Natural killer cell (primary cell): ENCODE results near the gene LINC00632. TPM values are rescaled to one million over a fixed set of nuclear protein-coding genes. Genes with fewer than 3 reads are reported as not detected.

Experiments
- ATAC-seq, 3 donors: fragments of 150-1000 bp in 2 of 3; fragments of 200-7000 bp in 1 of 3; cut with Tn5 transposase; 1 replicate in 1 of 3; 2 replicates in 2 of 3; pipeline ENCODE4 v1.10.0; 2021; ENCODE audit warnings: mild to moderate bottlenecking in 2 of 3, moderate library complexity in 2 of 3
- DNase-seq, 2 donors: peaks; one replicate each; pipeline versions ENCODE4 v3.0.0 to v3.0.0-alpha.2; 2013 to 2021; ENCODE audit warnings: mixed read lengths in 1 of 2
- H3K27ac ChIP-seq: one replicate; pipeline ENCODE4 v1.5.1; 2013; ENCODE audit warnings: mild to moderate bottlenecking, low read length
- H3K27me3 ChIP-seq: one replicate; pipeline ENCODE4 v1.6.1; 2013; ENCODE audit warnings: low read length; ENCODE audit not compliant: control insufficient read depth, insufficient read depth
- H3K36me3 ChIP-seq: one replicate; pipeline ENCODE4 v1.6.1; 2013; ENCODE audit warnings: low read length; ENCODE audit not compliant: control insufficient read depth, insufficient read depth
- H3K4me1 ChIP-seq: one replicate; pipeline ENCODE4 v1.6.1; 2013; ENCODE audit warnings: low read length; ENCODE audit not compliant: control insufficient read depth, insufficient read depth
- H3K4me3 ChIP-seq: one replicate; pipeline ENCODE4 v1.5.1; 2013; ENCODE audit warnings: low read length
- H3K9me3 ChIP-seq: one replicate; pipeline ENCODE4 v1.6.1; 2013; ENCODE audit warnings: low read length; ENCODE audit not compliant: control insufficient read depth, insufficient read depth
- H3K27ac Mint-ChIP-seq, 2 donors: one replicate each; pipeline ENCODE4 v1.8.0; 2022; ENCODE audit warnings: mild to moderate bottlenecking in 2 of 2, mixed read lengths in 2 of 2, moderate library complexity in 1 of 2
- H3K27me3 Mint-ChIP-seq, 2 donors: one replicate each; pipeline ENCODE4 v1.8.0; 2022; ENCODE audit warnings: low read depth in 2 of 2, mixed read lengths in 2 of 2
- H3K36me3 Mint-ChIP-seq: one replicate; pipeline ENCODE4 v1.8.0; 2022; ENCODE audit warnings: mixed read lengths
- H3K4me1 Mint-ChIP-seq, 2 donors: one replicate each; pipeline ENCODE4 v1.8.0; 2022; ENCODE audit warnings: mixed read lengths in 2 of 2
- H3K4me3 Mint-ChIP-seq: one replicate; pipeline ENCODE4 v1.8.0; 2022; ENCODE audit warnings: mild to moderate bottlenecking, moderate library complexity, mixed read lengths
- H3K9me3 Mint-ChIP-seq, 2 donors: one replicate each; pipeline ENCODE4 v1.8.0; 2022; ENCODE audit warnings: mixed read lengths in 2 of 2
- WGBS: methylation state at CpG from one replicate; pipeline ENCODE4 v1.1.7; 2013; ENCODE audit warnings: missing lambda C conversion rate; ENCODE audit not compliant: insufficient coverage; 5-methylcytosine and 5-hydroxymethylcytosine counted together
- intact Hi-C: fragments of 100-400 bp; cut with micrococcal nuclease; formaldehyde crosslinking; loops from one replicate; pipeline ENCODE4 v1.14.2; 2022
- total RNA-seq, 4 donors: library from RNA; stranded (reverse); fragments of 120-200 nt in 1 of 4; gene quantifications; one replicate each; pipeline versions ENCODE4 v1.2.3 to v1.2.4, GENCODE V29; 2013 to 2022
- TF ChIP-seq, protein P1 (sequence below): fragments of 200-600 bp; IDR thresholded peaks from one replicate; pipeline ENCODE4 v1.8.0; 2022; ENCODE audit warnings: antibody characterized with exemption

Gene LINC00632
- total RNA-seq, 3 donors from 2014 or later (not counting 1 experiment from before 2014, with no cell fraction given), result 0.12 to 0.43 (median 0.16) TPM

DNA sequence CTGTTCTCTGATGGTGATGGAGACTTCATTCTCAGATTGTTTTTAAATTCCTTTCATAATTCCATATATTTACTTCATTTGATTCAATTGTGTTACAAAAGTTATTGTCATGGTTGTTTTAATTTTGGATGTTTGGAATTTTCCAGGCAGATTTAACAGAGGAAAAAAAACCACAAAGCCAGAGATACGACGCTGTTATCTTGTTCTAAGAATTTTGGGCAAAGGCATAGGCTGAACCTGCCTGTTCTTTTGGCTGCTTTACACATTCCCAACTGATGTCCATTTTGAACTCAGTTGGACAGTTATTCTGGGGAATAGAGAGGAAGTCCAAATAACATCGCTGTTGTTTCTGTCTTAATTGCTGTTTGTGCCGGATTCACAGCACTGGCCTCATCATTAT lies 65.7 kb downstream of the LINC00632 start:
- H3K27ac ChIP-seq, result no peak overlapping the region
- TF ChIP-seq, protein P1, sequence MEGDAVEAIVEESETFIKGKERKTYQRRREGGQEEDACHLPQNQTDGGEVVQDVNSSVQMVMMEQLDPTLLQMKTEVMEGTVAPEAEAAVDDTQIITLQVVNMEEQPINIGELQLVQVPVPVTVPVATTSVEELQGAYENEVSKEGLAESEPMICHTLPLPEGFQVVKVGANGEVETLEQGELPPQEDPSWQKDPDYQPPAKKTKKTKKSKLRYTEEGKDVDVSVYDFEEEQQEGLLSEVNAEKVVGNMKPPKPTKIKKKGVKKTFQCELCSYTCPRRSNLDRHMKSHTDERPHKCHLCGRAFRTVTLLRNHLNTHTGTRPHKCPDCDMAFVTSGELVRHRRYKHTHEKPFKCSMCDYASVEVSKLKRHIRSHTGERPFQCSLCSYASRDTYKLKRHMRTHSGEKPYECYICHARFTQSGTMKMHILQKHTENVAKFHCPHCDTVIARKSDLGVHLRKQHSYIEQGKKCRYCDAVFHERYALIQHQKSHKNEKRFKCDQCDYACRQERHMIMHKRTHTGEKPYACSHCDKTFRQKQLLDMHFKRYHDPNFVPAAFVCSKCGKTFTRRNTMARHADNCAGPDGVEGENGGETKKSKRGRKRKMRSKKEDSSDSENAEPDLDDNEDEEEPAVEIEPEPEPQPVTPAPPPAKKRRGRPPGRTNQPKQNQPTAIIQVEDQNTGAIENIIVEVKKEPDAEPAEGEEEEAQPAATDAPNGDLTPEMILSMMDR, result no peak
- Mint-ChIP-seq H3K9me3 (no peaks in the 10 kb centered on the region), H3K4me1 (no peaks in the 10 kb centered on the region), H3K4me3 (no peak overlapping the region), H3K27me3 (peaks cover 4 to 11% of the 10 kb centered on the region in 2 donors), H3K36me3 (no peaks in the 10 kb centered on the region), H3K27ac (no peak overlapping the region)
- intact Hi-C loops, result no loop called here
- WGBS, result 100% methylated on average over 4 of the region's 4 CpGs
- DNase-seq (no peak), ATAC-seq (no peak)
- no peaks in the 10 kb centered on the region for H3K27me3 ChIP-seq
- no peaks in the 10 kb centered on the region for H3K4me1 ChIP-seq
- H3K4me3 ChIP-seq, result no peak overlapping the region
- H3K9me3 ChIP-seq, result no peaks in the 10 kb centered on the region
- H3K36me3 ChIP-seq, result no peaks in the 10 kb centered on the region

DNA sequence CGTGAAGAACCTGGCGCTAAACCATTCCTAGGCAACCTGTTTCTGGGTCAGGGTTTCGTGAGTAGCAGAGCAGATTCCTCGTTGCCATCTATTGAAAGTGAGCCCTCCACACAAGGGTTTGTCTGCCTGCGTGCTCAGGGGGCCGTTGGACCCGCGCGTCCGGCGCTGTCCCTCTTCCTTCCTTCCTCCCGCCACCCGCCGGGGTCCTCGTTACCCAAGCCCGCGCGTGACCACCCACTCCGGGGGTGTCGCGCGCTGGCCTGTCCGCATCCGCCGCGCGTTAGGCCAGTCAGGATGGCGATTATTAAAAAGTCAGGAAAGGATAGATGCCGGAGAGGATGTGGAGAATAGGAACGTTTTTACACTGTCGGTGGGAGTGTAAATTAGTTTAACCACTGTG lies 66.8 kb downstream of the LINC00632 start:
- no peaks in the 10 kb centered on the region for H3K4me1 ChIP-seq
- WGBS, result 95% methylated on average over 27 of the region's 31 CpGs
- no peak for DNase-seq
- Mint-ChIP-seq H3K4me3 (no peak overlapping the region), H3K4me1 (no peaks in the 10 kb centered on the region), H3K27me3 (peaks cover 4 to 11% of the 10 kb centered on the region in 2 donors), H3K36me3 (no peaks in the 10 kb centered on the region), H3K9me3 (no peaks in the 10 kb centered on the region), H3K27ac (no peak overlapping the region)
- H3K36me3 ChIP-seq, result no peaks in the 10 kb centered on the region
- TF ChIP-seq, protein P1, result no peak
- intact Hi-C loops, result no loop called here
- no peaks in the 10 kb centered on the region for H3K27me3 ChIP-seq
- no peak for ATAC-seq
- no peaks in the 10 kb centered on the region for H3K9me3 ChIP-seq
- no peak overlapping the region for H3K27ac ChIP-seq
- no peak overlapping the region for H3K4me3 ChIP-seq

DNA sequence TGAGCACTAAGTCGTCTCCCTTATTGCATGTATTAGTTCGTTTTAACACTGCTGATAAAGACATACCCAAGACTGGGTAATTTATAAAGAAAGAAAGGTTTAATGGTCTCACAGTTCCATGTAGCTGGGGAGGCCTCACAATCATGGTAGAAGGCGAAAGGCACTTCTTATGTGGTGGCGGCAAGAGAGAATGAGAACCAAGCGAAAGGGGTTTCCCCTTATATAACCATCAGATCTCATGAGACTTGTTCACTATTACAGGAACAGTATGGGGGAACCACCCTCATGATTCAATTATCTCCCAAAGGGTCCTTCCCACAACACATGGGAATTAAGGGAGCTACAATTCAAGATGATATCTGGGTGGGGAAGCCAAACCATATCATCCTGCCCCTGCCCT lies 85.1 kb downstream of the LINC00632 start:
- no CpG with 5 or more reads among the region's 5 CpGs for WGBS
- Histone ChIP-seq H3K9me3 (no peaks in the 10 kb centered on the region), H3K27ac (no peak overlapping the region), H3K36me3 (no peaks in the 10 kb centered on the region), H3K4me3 (no peak overlapping the region), H3K4me1 (no peaks in the 10 kb centered on the region), H3K27me3 (no peaks in the 10 kb centered on the region)
- Mint-ChIP-seq H3K36me3 (no peaks in the 10 kb centered on the region), H3K27ac (no peak overlapping the region), H3K4me1 (no peaks in the 10 kb centered on the region), H3K9me3 (peaks cover 0 to 3% of the 10 kb centered on the region in 2 donors), H3K27me3 (no peaks in the 10 kb centered on the region), H3K4me3 (no peak overlapping the region)
- DNase-seq (no peak), ATAC-seq (no peak)
- intact Hi-C loops, result no loop called here
- TF ChIP-seq, protein P1, result no peak

DNA sequence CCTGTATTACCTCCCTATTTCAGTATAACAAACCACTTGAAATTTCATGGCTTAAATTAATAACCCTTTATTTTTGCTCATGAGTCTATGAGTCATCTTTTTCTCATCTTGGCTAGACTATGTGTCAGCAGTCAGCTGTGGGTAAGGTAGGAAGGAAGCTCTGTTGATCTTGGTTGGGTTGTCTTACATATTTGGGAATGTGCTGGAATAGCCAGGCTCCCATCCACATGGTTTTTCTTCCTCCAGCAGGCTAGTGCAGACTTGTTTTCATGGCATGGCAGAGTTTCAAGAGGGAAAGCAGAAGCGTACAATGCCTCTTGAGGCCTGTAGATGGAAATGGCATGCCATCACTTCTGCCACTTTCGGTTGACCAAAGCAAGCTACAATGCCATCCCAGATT lies 89.7 kb downstream of the LINC00632 start:
- Mint-ChIP-seq H3K4me3 (no peak overlapping the region), H3K9me3 (peaks cover 0 to 6% of the 10 kb centered on the region in 2 donors), H3K4me1 (no peaks in the 10 kb centered on the region), H3K27ac (no peak overlapping the region), H3K27me3 (no peaks in the 10 kb centered on the region), H3K36me3 (no peaks in the 10 kb centered on the region)
- TF ChIP-seq, protein P1, result no peak
- no peaks in the 10 kb centered on the region for H3K4me1 ChIP-seq
- no peak for ATAC-seq
- 84% methylated on average over 2 of the region's 2 CpGs for WGBS
- no peak for DNase-seq
- H3K36me3 ChIP-seq, result no peaks in the 10 kb centered on the region
- no peaks in the 10 kb centered on the region for H3K27me3 ChIP-seq
- intact Hi-C loops, result no loop called here
- no peak overlapping the region for H3K4me3 ChIP-seq
- no peaks in the 10 kb centered on the region for H3K9me3 ChIP-seq
- no peak overlapping the region for H3K27ac ChIP-seq
